HG03342 (cell line): Measurements from ENCODE around the gene TAB2.
"Not testable (repeated sequence)": the region's sequence is repeated elsewhere in the genome, so short reads cannot be mapped to it uniquely, and the experiment has no call there.

Experiments
- ATAC-seq: cut with Tn5 transposase; IDR thresholded peaks from one replicate; pipeline ENCODE4 v1.9.1; 2021; ENCODE audit warnings: mild to moderate bottlenecking, moderate library complexity; ENCODE audit not compliant: unreplicated experiment

TAB2 gene

DNA sequence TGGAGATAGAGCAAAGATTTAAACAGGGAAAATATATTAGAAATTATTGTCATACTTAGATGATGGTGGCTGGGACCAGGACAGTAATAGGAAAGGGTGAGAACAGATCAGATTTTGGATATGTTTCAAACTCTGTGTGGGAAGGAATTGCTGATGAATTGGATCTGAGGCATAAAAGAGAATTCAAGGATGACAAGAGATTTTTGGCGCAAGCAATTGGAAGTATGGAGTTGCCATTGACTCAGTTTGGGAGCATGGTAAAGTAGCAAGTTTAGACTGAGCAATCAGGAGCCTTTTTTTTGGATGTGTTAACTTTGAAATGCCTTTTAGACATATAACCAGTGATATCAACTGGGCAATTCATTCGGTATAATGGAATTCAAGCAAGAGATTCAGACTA, 14.4 kb downstream of the TAB2 start:
- ATAC-seq, result no peak

DNA sequence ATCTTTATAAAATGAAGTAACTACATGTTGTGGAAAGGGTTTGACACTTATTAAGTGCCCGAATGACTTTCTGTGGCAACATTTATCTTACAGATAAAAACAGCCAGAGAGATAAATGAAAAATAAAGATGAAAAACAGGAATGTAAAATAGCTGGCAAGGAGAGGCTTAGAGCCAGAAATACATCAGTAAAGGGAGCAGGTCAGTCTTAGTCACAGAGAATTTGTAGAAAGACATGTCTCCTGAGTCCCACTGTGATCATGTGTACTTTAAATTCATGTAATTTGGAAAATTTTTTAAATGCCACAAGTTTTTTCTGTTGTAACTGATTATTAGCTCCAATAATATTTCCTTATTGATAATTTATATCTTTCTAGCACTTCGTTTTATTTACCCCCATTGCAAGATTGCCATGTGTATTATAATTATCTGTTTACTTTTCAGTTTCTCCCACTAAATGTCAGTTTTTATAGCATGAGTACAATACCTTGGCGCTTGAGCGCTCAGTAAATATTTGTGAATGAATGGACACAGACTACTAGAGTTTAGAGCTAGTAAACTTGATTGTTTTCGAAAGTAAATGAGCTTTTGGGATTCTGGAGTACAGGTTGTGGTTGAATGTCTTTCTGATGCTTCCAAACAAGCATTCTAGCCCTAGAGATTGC, 15.2 kb downstream of the TAB2 start:
- ATAC-seq, result no peak

DNA sequence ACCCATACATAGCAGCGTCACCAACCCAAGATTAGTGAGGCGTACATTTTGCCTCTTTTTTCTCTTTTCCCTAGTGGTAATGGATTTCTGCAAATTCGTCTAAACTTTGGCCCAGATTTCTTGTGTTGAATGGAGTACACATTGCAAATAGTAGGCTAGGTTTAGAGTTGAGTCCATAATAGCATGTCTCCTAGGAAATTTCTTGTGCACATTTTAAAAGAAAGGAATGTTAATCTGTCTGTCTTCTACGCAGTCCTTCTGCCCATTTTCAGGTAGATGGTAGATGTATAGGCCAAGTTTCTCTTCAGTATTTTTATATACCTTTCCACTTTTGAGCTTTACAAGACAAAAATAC, 15.7 kb downstream of the TAB2 start:
- no peak for ATAC-seq

DNA sequence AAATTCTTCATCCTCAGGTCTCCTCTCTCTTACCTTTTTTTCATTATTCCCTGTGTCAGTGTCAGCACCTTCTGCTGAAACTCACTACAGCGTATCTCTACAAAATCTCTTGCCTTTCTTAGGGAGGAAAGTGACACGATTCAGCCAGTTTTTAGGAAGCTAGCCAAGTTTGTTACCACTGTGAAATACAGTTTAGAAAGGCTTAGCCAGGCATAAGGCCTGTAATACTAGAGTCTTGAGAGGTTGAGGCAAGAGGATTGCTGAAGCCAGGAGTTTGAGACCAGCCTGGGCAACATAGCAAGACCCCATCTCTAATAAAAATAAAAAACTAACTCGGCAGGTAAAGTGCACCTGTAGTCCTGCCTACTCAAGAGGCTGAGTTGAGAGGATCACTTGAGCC, 16.7 kb downstream of the TAB2 start:
- no peak for ATAC-seq

DNA sequence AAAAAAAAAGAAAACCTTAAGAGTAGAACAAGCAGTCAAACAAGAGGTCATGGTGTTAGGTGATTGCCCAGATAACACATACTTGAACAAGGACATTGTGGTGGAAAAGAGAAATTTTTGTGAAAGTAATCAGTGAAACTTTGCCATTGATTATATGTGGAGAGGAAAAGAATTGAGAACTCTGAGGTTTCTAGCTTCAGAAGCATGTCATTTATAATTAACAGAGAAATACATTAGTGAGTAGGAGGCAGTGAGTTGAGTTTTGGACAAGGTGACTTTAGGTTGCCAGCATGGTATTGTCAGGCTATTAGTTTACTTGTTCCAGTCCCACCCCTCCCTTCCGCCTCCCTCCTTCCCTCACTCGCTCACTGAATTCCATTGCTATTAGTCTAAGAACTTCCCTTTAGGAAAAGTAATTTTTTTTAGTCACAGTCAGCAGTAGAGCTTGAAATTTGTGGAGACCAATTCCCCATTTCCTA, 17.2 kb downstream of the TAB2 start:
- no peak for ATAC-seq

DNA sequence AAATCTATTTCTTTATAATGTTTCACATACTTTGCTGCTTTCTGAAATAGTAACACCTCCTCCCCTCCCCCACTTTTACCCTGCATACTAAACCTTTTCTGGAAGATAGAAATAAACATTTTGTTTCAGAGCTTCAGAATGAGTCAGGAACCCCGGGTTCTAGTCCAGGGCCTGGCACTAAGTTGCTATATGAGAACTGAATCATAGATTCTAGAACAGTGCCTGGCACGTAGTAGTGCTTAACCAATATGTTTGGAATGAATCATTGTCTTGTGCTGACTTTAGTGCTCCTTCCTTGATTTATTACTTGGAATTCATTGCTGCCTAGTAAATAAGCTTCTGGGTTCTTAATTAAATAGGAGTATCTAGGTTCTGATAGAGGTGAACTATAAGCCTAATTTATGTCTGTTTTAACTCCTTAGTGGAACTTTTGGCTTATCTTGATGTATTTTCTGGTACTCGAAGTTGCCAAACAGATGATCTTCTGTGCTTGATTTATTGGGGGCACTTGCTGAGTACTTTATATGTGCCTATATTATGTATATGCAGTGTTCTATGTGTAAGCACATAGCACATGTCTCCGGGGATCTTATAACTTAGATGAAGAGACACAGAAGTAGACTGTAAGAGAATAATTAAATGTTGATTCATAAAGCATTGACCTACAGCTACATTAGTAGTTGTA, 18.6 kb downstream of the TAB2 start:
- peak; percentile 58 for ATAC-seq

DNA sequence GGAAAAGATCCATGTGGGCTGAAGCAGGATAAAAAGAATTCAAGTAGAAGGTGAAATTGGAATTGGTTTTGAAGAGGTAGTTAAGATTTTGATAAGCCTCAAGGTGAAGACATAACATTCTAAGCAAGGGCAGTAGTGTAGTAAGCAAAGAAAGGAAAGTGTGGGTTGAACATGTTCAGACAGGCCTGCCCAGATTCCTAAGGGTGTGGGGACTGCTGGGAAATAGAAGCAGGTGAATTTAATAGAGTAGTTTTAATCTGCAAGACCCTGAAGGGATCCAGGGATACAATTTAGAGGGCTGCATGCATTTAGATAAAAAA, 19.1 kb downstream of the TAB2 start:
- no peak for ATAC-seq

DNA sequence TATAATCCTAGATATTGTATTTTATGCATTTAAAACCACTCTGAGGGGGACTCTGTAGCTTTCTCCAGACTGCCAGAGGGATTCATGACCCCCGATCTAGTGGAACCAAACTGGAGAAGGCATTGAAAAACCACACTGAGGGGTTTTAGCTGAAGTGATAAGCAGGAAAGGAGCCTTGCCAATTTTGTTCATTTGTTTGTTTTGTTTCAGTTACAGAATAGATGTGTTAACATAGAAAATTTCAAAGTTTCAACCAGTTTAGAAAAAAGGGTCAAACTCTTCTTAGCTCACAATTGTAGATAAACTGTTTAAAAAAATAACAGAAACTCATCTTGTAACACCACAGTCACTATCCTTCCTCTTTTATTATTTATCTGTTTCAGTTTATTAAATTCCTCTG, 19.8 kb downstream of the TAB2 start:
- no peak for ATAC-seq

DNA sequence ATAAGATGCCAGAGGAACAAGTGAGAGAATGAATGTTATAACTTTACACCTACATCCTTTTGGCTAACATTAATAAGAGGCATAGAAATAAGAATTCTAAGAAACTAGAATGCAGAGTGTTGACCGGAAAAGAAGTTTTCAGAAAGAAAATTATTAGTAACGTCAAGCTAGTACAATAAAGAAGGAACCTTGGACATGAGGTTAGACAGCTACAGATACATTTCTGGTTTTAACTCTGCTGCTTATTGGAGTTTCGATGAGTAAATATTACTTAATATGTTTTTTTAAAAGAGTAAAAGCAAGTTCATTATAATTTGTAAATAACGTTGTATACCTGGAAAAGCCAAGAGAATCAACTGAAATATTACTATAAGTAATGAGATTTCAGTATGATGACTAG, 22.7 kb downstream of the TAB2 start:
- no peak for ATAC-seq

DNA sequence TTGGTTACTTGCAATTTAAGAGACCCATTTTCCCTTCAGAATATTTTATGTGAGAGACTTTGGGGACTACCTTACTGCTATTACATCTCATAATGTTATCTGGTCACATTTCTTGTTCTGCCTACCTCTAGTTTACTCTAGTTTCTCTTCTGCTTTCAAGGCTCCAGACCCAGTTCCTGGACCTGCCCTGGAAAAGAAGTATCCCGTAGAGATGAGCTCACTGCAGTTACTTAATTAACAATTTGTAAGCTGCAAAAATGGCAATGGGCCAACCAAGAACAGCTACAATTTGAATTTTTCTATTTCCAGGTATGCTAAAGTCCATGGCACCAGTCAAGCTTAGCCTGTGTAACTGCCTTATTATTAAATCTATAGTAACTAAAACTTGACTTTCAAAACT, 25.0 kb downstream of the TAB2 start:
- ATAC-seq, result peak; percentile 82

DNA sequence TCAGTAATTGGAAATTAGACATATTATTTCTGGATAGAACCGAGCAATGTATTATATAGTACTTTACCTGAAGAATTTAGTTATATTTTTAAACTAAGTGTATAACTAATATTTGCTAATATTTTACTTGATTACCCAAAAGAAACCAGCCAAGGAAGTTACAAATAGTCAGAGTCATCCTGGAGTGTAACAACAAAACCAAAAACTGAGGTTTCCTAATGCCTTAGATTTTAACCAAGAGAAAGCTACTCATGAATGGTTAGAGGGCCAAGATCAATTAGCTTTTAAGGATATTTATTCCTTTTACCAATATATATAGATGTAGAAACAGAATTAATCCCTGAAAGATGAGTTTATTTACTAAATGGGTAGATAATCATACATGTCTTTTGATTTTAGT, 26.0 kb downstream of the TAB2 start:
- no peak for ATAC-seq

DNA sequence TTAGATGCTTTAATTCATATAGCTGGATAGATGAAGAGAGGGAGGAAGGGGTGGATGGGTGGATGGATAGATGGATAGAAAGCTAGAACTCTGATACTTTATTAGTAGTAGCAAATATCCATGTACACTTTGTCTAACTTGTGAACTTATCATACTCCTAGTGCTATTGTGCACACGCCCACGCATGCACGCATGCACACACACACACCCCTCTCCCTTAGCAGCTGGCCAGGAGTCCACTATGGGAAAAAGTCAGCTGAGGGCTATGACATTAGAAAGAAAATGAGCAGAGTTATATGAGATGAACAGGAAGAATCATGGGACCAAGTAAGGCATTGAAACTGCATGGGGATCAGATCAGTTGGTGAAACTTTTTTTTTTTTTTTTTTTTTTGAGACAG, 28.6 kb downstream of the TAB2 start:
- no peak for ATAC-seq

DNA sequence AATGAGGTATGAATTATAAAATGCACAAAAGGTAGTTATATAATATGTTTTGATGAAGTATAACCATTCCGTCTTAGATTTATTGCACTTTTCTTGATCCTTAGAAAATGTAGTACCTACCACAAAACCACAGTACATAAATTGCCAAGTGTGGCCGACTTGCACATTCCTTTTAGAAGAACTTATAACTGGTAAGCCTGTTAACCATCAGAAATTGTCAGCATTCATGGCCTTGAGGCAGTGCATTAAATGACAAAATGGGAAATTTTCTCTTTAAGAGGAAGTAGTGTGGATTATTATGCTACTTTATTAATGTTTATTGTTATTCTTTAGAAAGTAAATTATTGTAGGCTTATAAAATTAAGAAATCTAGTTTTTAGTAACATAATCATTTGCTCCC, 29.6 kb downstream of the TAB2 start:
- ATAC-seq, result no peak

DNA sequence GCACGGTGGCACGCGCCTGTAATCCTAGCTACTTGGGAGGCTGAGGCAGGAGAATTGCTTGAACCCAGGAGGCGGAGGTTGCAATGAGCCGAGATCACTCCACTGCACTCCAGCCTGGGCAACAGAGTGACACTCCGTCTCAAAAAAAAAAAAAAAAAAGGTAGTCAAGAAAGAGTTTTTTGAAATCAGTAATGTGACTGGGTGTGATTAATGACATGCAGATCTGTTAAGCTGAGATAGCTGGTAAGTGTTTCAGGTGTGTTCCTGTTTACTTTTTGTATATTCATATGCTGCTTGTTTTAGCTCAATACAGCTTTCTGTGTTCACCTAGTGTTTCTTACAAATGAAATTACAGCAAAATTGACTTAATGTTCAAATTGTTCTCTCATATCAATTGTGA, 31.8 kb downstream of the TAB2 start:
- ATAC-seq, result not testable (repeated sequence)

DNA sequence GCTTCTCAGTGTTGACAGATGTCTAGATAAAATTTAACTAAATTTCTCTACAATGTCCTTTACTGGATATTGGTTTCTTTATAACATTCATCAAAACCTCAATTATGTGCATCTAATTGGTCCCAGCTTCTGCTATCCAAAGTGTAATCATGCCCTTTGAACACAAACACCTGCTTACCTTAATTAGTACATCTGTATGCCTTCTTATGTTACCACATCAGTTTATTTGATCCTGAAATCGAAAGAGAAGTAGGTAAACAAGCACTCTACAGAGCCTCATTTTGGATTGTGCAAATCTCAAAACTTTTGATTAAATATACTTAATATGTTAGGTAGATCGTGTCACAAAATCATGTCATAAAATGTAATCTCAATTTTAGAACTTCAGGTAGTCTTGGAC, 36.5 kb downstream of the TAB2 start:
- no peak for ATAC-seq

DNA sequence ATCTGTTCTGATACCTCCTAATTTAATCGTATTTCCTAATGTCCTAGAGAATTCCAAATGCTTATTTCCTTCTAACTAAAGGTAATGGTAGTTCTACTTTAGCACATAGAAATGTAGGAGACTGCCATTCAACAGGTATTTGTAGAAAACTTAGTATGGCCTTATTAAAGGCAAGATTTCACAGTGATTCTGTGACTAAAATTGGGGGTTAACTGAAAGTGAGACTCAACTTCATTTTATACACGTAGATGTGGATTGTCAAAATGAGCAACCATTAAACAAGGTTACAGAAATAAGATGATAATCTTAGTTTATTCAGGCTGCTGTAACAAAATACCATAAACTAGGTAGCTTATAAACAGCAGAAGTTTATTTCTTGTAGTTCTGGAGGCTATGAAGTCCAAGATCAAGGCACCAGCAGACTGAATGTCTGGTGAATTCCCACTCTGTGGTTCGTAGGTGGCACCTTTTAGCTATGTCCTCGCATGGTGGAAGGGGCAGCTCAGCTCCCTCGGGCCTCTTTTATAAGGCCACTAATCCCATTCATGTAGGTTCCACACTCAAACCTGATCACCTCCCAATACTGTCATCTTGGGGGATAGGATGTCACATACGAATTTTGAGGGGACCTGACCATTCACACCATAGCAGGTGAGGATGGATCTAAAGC, 38.7 kb downstream of the TAB2 start:
- no peak for ATAC-seq

DNA sequence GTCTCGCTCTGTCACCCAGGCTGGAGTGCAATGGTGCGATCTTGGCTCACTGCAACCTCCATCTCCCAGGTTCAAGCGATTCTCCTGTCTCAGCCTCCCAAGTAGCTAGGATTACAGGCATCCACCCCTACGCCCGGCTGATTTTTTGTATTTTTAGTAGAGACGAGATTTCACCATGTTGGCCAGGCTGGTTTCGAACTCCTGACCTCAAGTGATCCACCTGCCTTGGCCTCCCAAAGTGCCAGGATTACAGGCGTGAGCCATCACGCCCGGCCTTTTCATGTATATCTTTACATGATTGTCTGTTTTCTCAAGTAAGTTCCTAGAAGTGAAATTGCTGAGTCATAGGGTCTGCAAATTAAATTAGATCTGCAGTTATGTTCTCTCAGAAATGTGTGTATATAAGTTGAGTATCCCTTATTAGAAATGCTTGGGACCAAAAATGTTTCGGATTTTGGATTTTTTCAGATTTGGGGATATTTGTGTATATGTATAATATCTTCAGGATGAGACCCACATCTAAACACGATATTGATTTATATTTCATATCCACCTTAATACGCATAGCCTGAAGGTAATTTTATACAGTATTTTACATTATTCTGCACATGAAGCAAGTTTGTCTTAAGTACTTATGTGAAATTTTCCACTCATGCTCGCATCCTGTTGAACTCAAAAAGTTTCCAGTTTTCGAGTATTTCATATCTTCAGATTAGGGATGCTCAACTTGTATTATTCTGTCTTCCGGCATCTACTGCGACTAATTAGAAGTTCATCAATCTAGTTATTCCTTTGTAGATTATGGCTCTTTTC, 40.4 kb downstream of the TAB2 start:
- ATAC-seq, result no peak

DNA sequence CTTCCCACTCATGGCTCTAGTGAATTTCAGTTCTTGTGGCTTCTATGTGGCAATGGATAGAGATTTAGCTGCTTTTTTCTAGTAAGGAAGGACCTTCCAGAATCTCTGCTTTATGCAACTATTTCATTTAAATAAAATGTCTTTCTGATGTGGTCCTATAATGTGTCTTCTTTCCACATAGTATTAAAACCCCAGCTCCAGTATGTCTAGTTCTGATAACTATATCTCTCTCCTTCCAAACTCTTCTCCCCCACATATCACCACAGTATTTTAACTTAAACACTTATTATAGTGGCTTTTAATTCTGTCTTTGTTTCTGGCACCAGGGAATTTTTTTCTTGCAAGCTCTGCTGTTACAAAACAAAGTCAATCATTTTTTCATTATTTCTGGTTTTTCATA, 41.9 kb downstream of the TAB2 start:
- ATAC-seq, result no peak

DNA sequence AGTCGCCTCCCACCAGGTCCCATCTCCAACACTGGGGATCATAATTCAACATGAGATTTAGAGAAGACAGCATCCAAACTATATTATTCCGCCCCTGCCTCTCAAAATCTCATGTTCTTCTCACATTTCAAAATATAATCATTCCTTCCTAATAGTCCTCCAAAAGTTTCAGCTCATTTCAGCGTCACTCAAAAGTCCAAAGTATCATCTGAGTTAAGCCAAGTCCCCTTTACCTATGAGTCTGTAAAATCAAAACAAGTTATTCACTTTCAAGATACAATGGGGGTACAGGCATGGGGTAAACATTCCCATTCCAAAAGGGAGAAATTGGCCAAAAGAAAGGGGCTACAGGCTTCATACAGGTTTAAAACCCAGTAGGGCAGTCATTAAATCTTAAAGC, 43.0 kb downstream of the TAB2 start:
- no peak for ATAC-seq

DNA sequence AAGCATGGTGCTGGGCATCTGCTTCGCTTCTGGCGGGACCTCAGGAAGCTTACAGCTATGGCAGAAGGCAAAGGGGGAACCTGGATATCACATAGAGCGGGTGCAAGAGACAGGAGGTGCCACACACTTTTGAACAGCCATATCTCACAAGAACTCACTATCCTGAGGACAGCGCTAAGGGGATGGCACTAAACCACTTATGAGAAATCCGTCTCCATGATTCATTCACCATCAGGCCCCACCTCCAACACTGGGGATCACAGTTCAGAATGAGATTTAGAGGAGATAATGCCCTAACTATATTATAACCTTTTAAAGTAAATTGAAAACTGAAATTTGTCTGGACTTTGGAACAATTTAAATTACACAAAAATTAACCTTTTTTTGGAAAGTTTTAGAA, 44.8 kb downstream of the TAB2 start:
- ATAC-seq, result no peak

DNA sequence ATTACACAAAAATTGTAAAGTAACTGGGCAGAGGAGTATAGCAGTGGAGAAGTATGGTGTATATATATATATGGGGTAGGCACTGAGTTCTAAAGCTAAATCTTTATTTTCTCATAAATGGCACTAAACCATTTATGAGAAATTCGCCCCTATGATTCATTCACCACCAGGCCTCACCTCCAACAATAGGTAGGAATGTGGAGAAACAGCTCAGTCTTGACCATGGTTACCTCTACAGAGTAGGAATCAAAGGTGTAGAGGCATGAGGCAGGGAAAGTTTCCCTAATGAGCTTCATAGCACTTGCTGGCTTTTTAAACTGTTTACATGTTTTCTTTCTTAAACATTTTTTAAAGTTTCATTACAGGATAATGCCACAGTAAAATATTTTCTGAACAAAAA, 45.6 kb downstream of the TAB2 start:
- no peak for ATAC-seq

DNA sequence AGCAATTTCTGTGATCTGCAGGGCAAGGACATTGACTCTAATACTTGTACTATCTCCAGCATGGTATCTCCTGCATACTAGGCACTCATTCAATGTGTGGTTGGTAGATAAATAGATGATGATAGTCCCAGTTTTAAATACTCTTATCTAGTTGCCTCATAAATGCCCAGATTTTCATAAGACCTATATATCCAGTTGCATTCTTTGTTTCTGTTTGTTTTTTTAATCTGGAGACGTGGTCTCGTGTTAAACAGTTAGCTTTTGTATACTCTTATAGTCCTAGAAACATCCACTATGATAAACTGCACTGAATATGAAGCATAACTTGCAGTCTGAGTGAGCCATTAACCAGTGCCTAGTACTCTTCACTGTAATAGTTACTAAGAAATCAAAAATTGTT, 47.0 kb downstream of the TAB2 start:
- no peak for ATAC-seq
